Measurements from ENCODE around the gene CNNM2.

DNA sequence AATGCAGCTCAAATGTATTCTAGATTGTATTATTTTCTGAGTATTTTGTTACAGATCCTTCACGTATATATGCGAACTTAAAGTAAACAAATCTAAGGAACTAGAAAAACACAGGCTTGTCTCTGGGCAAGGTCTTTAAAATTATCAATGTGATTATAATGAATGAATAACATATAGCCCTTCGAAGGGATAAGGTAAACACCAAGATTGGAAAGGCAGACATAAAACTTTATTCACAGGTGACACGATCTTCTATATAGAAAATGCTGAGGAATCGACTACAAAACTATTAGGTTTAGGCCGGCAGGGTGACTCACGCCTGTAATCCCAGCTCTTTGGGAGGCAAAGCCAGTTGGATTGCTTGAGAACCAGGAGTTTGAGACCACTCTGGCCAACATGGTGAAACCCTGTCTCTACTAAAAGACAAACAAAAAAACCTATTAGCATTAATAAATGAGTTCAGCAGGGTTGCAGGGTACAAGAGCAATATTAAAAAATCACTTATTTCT is 80.4 kb downstream of the CNNM2 start:
- TF ChIP-seq, protein P1, sequence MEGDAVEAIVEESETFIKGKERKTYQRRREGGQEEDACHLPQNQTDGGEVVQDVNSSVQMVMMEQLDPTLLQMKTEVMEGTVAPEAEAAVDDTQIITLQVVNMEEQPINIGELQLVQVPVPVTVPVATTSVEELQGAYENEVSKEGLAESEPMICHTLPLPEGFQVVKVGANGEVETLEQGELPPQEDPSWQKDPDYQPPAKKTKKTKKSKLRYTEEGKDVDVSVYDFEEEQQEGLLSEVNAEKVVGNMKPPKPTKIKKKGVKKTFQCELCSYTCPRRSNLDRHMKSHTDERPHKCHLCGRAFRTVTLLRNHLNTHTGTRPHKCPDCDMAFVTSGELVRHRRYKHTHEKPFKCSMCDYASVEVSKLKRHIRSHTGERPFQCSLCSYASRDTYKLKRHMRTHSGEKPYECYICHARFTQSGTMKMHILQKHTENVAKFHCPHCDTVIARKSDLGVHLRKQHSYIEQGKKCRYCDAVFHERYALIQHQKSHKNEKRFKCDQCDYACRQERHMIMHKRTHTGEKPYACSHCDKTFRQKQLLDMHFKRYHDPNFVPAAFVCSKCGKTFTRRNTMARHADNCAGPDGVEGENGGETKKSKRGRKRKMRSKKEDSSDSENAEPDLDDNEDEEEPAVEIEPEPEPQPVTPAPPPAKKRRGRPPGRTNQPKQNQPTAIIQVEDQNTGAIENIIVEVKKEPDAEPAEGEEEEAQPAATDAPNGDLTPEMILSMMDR (conservative IDR thresholded peaks at IDR 0.05 in 1 of 2, IDR thresholded peaks at IDR 0.05 in 1 of 2; ENCODE audit: extremely low read depth in 1 of 2, insufficient read depth in 1 of 2, low read depth in 1 of 2, low read length in 2 of 2) = no peak
- no peak for TF ChIP-seq EZH2 (IDR thresholded peaks at IDR 0.05; ENCODE audit: borderline replicate concordance, low read length)
